Measurements from ENCODE around the gene GLRX. TPM values are rescaled to one million over a fixed set of nuclear protein-coding genes. Genes with fewer than 3 reads are reported as not detected.
A peak's percentile ranks its signal among the peaks of the same experiment; 100 is the strongest.

GLRX gene
- total RNA-seq, 1 donor from 2014 or later: 63.3 TPM

DNA sequence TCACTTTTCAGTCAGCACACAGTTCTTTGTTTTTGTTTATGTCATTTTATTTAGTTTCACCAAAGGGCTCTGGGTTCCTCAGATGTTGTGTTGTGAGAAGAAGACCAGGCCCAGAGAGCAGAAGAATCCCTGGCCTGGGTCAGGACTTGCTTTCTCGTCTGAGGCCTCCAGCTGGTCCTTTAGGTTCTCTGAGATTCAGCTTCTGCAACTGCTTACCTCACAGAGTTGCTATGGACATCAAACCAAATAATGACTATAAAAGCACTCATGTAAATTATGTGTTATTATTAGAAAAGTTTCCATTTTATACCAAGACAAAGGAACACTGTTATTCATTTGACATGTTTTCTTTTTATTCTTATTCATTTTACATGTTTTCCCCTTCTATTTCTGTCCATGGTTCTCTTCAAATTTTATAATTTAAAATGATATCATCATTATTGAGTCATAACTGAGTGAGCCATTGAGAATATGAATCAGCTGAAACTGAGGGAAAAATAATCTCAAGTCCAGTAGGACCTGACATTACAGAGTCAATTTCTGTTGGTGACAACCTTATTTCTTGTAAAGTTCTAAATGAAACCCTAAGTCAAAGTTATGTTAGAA is 44.0 kb upstream of the GLRX start:
- Histone ChIP-seq H3K4me3 (no peak overlapping the region), H3K27ac (no peak overlapping the region), H3K27me3 (no peaks in the 10 kb centered on the region), H3K9me3 (no peaks in the 10 kb centered on the region), H3K4me1 (peaks cover 28% of the 10 kb centered on the region), H3K36me3 (no peaks in the 10 kb centered on the region)
- TF ChIP-seq, protein P1, sequence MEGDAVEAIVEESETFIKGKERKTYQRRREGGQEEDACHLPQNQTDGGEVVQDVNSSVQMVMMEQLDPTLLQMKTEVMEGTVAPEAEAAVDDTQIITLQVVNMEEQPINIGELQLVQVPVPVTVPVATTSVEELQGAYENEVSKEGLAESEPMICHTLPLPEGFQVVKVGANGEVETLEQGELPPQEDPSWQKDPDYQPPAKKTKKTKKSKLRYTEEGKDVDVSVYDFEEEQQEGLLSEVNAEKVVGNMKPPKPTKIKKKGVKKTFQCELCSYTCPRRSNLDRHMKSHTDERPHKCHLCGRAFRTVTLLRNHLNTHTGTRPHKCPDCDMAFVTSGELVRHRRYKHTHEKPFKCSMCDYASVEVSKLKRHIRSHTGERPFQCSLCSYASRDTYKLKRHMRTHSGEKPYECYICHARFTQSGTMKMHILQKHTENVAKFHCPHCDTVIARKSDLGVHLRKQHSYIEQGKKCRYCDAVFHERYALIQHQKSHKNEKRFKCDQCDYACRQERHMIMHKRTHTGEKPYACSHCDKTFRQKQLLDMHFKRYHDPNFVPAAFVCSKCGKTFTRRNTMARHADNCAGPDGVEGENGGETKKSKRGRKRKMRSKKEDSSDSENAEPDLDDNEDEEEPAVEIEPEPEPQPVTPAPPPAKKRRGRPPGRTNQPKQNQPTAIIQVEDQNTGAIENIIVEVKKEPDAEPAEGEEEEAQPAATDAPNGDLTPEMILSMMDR (IDR thresholded peaks at IDR 0.05): no peak
- TF ChIP-seq POLR2AphosphoS5 (IDR thresholded peaks at IDR 0.05; ENCODE audit: insufficient read depth in 1 of 2, low read depth in 1 of 2) (no peak), POLR2A (IDR thresholded peaks at IDR 0.05) (no peak)
- DNase-seq (ENCODE audit: extremely low spot score in 2 of 2): peak in 1 of 2 donors; percentile 42
- intact Hi-C loops (cut with DNase I): no loop called here

- Histone ChIP-seq H3K9me3 (no peaks in the 10 kb centered on the region), H3K4me3 (no peak overlapping the region), H3K27me3 (no peaks in the 10 kb centered on the region), H3K27ac (no peak overlapping the region), H3K4me1 (peaks cover 42% of the 10 kb centered on the region), H3K36me3 (no peaks in the 10 kb centered on the region)
- intact Hi-C loops (cut with DNase I): no loop called here
- TF ChIP-seq POLR2A (IDR thresholded peaks at IDR 0.05) (no peak), POLR2AphosphoS5 (IDR thresholded peaks at IDR 0.05; ENCODE audit: insufficient read depth in 1 of 2, low read depth in 1 of 2) (no peak)
- TF ChIP-seq, protein P1 (IDR thresholded peaks at IDR 0.05): no peak
- peak in 1 of 2 donors; percentile 85 for DNase-seq (ENCODE audit: extremely low spot score in 2 of 2)
Measured at GRCh38 chr5:95864944-95865504, 42.5 kb upstream of the GLRX start.

GRCh38 chr5:95864456-95864855 is 41.9 kb upstream of the GLRX start:
- peaks cover 48% of the 10 kb centered on the region for H3K4me1 ChIP-seq

DNA sequence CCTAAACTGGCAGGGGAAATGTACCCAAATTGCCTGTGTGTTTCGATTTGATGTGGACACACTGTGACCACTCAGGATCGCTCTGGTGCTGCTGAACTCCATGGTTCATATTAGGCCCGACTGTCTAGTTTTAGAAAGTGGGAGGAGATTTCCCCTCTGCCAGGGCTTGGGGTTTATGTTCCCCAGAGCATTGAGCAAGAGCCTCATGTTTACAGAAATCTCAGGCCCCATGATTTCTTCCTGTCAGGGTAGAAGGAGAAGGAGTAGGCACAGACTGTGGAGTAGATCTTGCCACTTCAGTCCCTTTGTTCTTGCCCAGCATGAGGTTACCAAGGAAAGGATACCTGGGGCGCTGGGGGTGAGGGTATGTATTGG is 40.8 kb upstream of the GLRX start:
- no peak overlapping the region for H3K4me3 ChIP-seq
- peak overlapping the region; percentile 88 for H3K27ac ChIP-seq
- peak in 1 of 2 donors; percentile 17 for TF ChIP-seq POLR2A (IDR thresholded peaks at IDR 0.05)
- TF ChIP-seq POLR2AphosphoS5 (IDR thresholded peaks at IDR 0.05; ENCODE audit: insufficient read depth in 1 of 2, low read depth in 1 of 2): peak in 1 of 2 donors; percentile 66
- TF ChIP-seq, protein P1 (IDR thresholded peaks at IDR 0.05): no peak
- DNase-seq (ENCODE audit: extremely low spot score in 2 of 2): peak in 1 of 2 donors; percentile 90
- H3K9me3 ChIP-seq: no peaks in the 10 kb centered on the region
- H3K4me1 ChIP-seq: peaks cover 56% of the 10 kb centered on the region
- H3K27me3 ChIP-seq: no peaks in the 10 kb centered on the region
- H3K36me3 ChIP-seq: no peaks in the 10 kb centered on the region
- intact Hi-C loops (cut with DNase I): no loop called here

More at GRCh38 chr5:95864456-95864855, 41.9 kb upstream of the GLRX start:
- no peaks in the 10 kb centered on the region for H3K36me3 ChIP-seq
- no peak overlapping the region for H3K4me3 ChIP-seq
- DNase-seq (ENCODE audit: extremely low spot score in 2 of 2): no peak
- TF ChIP-seq POLR2AphosphoS5 (IDR thresholded peaks at IDR 0.05; ENCODE audit: insufficient read depth in 1 of 2, low read depth in 1 of 2): no peak
- no peak for TF ChIP-seq POLR2A (IDR thresholded peaks at IDR 0.05)
- TF ChIP-seq, protein P1 (IDR thresholded peaks at IDR 0.05): no peak
- H3K9me3 ChIP-seq: no peaks in the 10 kb centered on the region
- no peaks in the 10 kb centered on the region for H3K27me3 ChIP-seq
- intact Hi-C loops (cut with DNase I): no loop called here
- H3K27ac ChIP-seq: no peak overlapping the region

All from vagina (tissue), 2 donors.